WERI-Rb-1 (cell line): ENCODE measurements around the gene SMYD3.

Experiments
- DNase-seq: peaks from one replicate; pipeline ENCODE4 v3.0.0-alpha.2; 2020
- H3K27ac ChIP-seq: fragments of 250-450 bp; sonication (Bioruptor Pico); 2 replicates; pipeline ENCODE4 v1.5.1; 2020; ENCODE audit warnings: mild to moderate bottlenecking, moderate library complexity
- H3K27me3 ChIP-seq: fragments of 250-450 bp; sonication (Bioruptor Pico); 2 replicates; pipeline ENCODE4 v1.5.1; 2021; ENCODE audit warnings: mild to moderate bottlenecking, low read depth, moderate library complexity; ENCODE audit not compliant: insufficient read depth, severe bottlenecking
- H3K36me3 ChIP-seq: fragments of 250-450 bp; sonication (Bioruptor Pico); 2 replicates; pipeline ENCODE4 v1.5.1; 2020; ENCODE audit warnings: mild to moderate bottlenecking, moderate library complexity
- H3K4me3 ChIP-seq: 2 replicates; pipeline ENCODE4 v1.5.1; 2011; ENCODE audit warnings: low read depth, mild to moderate bottlenecking, control low read depth, low read length
- H3K9me3 ChIP-seq: fragments of 250-450 bp; sonication (Bioruptor Pico); 2 replicates; pipeline ENCODE4 v1.5.1; 2021; ENCODE audit warnings: mild to moderate bottlenecking, moderate library complexity; ENCODE audit not compliant: severe bottlenecking
- TF ChIP-seq, protein P1 (sequence below): IDR thresholded peaks from 2 replicates; pipeline ENCODE4 v1.5.1; 2011; ENCODE audit warnings: low read depth, mild to moderate bottlenecking, control low read depth, inconsistent platforms, low read length

Gene SMYD3

DNA sequence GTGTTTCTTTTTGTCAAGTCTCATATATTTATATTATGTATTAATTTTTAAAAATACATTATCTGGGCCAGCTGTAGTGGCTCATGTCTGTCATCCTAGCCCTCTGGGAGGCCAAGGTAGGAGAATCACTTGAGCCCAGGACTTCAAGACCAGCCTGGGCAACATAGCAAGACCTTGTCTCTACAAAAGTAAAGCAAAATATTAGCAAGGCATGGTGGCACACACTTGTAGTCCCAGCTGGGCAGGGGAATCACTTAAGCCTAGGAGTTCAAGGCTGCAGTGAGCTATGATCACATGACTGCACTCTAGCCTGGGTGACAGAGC is 189.1 kb downstream of the SMYD3 start:
- Histone ChIP-seq H3K4me3 (no peak overlapping the region), H3K9me3 (no peaks in the 10 kb centered on the region), H3K27ac (no peak overlapping the region), H3K27me3 (no peaks in the 10 kb centered on the region), H3K36me3 (no peaks in the 10 kb centered on the region)
- DNase-seq = no peak
- TF ChIP-seq, protein P1, sequence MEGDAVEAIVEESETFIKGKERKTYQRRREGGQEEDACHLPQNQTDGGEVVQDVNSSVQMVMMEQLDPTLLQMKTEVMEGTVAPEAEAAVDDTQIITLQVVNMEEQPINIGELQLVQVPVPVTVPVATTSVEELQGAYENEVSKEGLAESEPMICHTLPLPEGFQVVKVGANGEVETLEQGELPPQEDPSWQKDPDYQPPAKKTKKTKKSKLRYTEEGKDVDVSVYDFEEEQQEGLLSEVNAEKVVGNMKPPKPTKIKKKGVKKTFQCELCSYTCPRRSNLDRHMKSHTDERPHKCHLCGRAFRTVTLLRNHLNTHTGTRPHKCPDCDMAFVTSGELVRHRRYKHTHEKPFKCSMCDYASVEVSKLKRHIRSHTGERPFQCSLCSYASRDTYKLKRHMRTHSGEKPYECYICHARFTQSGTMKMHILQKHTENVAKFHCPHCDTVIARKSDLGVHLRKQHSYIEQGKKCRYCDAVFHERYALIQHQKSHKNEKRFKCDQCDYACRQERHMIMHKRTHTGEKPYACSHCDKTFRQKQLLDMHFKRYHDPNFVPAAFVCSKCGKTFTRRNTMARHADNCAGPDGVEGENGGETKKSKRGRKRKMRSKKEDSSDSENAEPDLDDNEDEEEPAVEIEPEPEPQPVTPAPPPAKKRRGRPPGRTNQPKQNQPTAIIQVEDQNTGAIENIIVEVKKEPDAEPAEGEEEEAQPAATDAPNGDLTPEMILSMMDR = no peak

GRCh38 chr1:246317332-246318035 is 189.6 kb downstream of the SMYD3 start:
- Histone ChIP-seq H3K36me3 (no peaks in the 10 kb centered on the region), H3K27me3 (no peaks in the 10 kb centered on the region), H3K27ac (no peak overlapping the region), H3K4me3 (no peak overlapping the region), H3K9me3 (no peaks in the 10 kb centered on the region)
- no peak for DNase-seq
- TF ChIP-seq, protein P1 = no peak

DNA sequence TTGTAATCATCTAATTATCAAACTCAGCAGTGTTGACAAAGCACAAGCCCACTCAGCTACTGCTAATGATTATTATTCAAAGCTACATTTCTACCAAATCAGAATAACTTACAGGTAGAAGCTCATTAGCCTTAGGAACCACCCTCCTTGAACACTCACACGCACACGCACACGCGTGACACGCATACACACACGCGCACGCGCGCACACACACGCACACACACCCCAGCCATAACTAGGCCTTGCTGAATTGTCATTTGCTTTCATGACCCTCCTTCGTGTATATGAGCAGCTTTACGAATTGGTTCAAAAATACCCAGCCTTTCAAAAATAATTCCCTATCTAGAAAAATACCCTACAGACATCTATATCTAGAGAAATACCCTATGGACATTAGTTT is 195.6 kb downstream of the SMYD3 start:
- Histone ChIP-seq H3K27ac (no peak overlapping the region), H3K27me3 (no peaks in the 10 kb centered on the region), H3K36me3 (no peaks in the 10 kb centered on the region), H3K4me3 (no peak overlapping the region), H3K9me3 (no peaks in the 10 kb centered on the region)
- DNase-seq = no peak
- TF ChIP-seq, protein P1 = no peak

DNA sequence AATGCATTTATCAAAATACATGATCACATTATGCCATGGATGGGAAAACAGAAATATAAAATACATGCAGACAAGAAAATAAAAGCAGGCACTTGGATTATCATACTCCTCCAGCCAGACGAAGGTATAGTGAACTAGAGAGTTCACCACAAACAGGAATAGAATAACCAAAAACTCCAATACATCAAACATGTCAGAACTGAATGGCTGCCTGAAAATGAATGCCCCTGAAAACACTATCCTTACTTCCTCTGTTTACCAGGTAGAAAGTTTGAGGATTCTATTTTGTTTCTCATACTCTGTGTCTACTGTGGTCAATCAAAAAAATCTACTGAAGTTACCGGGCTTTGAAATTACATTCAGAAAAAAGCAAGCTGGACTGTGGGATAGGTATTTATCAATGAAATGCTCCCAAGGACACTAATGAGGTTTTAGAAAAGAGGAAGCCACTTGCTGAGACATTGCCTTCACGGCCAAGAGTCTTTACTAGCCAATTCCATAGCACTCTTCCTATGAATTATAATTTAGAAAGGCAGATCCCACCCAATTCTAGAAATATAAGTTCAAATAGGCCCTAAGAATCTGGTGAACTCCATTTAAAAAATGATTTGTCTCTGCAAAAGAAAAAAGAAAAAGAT is 197.7 kb downstream of the SMYD3 start:
- Histone ChIP-seq H3K9me3 (no peaks in the 10 kb centered on the region), H3K27ac (no peak overlapping the region), H3K36me3 (no peaks in the 10 kb centered on the region), H3K4me3 (no peak overlapping the region), H3K27me3 (no peaks in the 10 kb centered on the region)
- no peak for DNase-seq
- TF ChIP-seq, protein P1 = no peak

DNA sequence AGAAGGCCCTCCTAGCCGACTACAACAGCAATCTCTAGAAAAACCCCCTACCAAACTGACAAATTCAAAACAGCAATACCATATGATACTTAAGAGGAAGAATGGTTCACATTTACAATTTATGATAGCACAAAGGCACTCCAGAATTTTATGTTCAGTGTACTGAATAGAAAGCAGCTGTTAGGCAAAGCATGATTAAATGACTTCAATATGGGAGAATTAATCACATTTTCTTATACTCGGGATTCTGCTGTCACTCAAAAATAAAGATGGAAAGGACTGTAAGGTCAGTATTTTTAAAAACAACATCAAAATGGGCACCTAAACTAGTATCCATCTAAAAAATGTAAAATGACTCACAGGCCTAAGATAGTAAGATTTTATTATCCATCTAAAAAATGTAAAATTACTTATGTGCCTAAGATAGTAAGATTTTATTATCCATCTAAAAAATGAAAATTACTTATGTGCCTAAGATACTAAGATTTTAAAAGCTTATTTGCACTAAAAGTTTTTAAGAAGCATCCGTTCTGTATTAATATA is 198.5 kb downstream of the SMYD3 start:
- TF ChIP-seq, protein P1 = no peak
- DNase-seq = no peak
- no peaks in the 10 kb centered on the region for H3K9me3 ChIP-seq
- no peaks in the 10 kb centered on the region for H3K27me3 ChIP-seq
- H3K36me3 ChIP-seq = no peaks in the 10 kb centered on the region
- H3K27ac ChIP-seq = no peak overlapping the region
- H3K4me3 ChIP-seq = no peak overlapping the region
